ENCODE results near the gene TIMM17A.

The TIMM17A gene

GRCh38 chr1:201984446-201984845 is 29.1 kb downstream of the TIMM17A start:
- Histone ChIP-seq H3K4me1 (ENCODE audit: insufficient read depth, insufficient read length) (peaks cover 3% of the 10 kb centered on the region), H3K9me3 (ENCODE audit: insufficient read depth, low read length) (no peaks in the 10 kb centered on the region), H3K9ac (ENCODE audit: insufficient read length, low read depth) (peak overlapping the region; percentile 17), H3K4me3 (ENCODE audit: insufficient read length, low read depth) (no peak overlapping the region), H3K36me3 (ENCODE audit: insufficient read depth, insufficient read length, low read length) (peaks cover 29% of the 10 kb centered on the region), H3K27me3 (ENCODE audit: insufficient read depth, insufficient read length) (peaks cover 13% of the 10 kb centered on the region)
- no peak for DNase-seq (ENCODE audit: low read depth, low spot score)
- TF ChIP-seq ZNF274 (IDR thresholded peaks at IDR 0.05; ENCODE audit: low read depth, low read length) (no peak), YY1 (IDR thresholded peaks at IDR 0.05; ENCODE audit: insufficient read depth, insufficient read length) (no peak), SUZ12 (IDR thresholded peaks at IDR 0.05; ENCODE audit: extremely low read depth, insufficient read depth, insufficient read length) (no peak)

GRCh38 chr1:201985355-201985754 is 30.1 kb downstream of the TIMM17A start:
- Histone ChIP-seq H3K9me3 (ENCODE audit: insufficient read depth, low read length) (no peaks in the 10 kb centered on the region), H3K9ac (ENCODE audit: insufficient read length, low read depth) (no peak overlapping the region), H3K4me1 (ENCODE audit: insufficient read depth, insufficient read length) (peaks cover 3% of the 10 kb centered on the region), H3K36me3 (ENCODE audit: insufficient read depth, insufficient read length, low read length) (peaks cover 37% of the 10 kb centered on the region), H3K27me3 (ENCODE audit: insufficient read depth, insufficient read length) (peaks cover 13% of the 10 kb centered on the region), H3K4me3 (ENCODE audit: insufficient read length, low read depth) (no peak overlapping the region)
- TF ChIP-seq YY1 (IDR thresholded peaks at IDR 0.05; ENCODE audit: insufficient read depth, insufficient read length) (no peak), SUZ12 (IDR thresholded peaks at IDR 0.05; ENCODE audit: extremely low read depth, insufficient read depth, insufficient read length) (no peak), ZNF274 (IDR thresholded peaks at IDR 0.05; ENCODE audit: low read depth, low read length) (no peak)
- DNase-seq (ENCODE audit: low read depth, low spot score): no peak

- peaks cover 64% of the 10 kb centered on the region for H3K36me3 ChIP-seq (ENCODE audit: insufficient read depth, insufficient read length, low read length)
- no peaks in the 10 kb centered on the region for H3K9me3 ChIP-seq (ENCODE audit: insufficient read depth, low read length)
- no peaks in the 10 kb centered on the region for H3K4me1 ChIP-seq (ENCODE audit: insufficient read depth, insufficient read length)
- TF ChIP-seq YY1 (IDR thresholded peaks at IDR 0.05; ENCODE audit: insufficient read depth, insufficient read length): no peak
- TF ChIP-seq SUZ12 (IDR thresholded peaks at IDR 0.05; ENCODE audit: extremely low read depth, insufficient read depth, insufficient read length): no peak
- TF ChIP-seq ZNF274 (IDR thresholded peaks at IDR 0.05; ENCODE audit: low read depth, low read length): no peak
- H3K27me3 ChIP-seq (ENCODE audit: insufficient read depth, insufficient read length): no peaks in the 10 kb centered on the region
- DNase-seq (ENCODE audit: low read depth, low spot score): no peak
- no peak overlapping the region for H3K9ac ChIP-seq (ENCODE audit: insufficient read length, low read depth)
- no peak overlapping the region for H3K4me3 ChIP-seq (ENCODE audit: insufficient read length, low read depth)
Observed at GRCh38 chr1:201988601-201989000, 33.3 kb downstream of the TIMM17A start.

- TF ChIP-seq ZNF274 (IDR thresholded peaks at IDR 0.05; ENCODE audit: low read depth, low read length) (no peak), YY1 (IDR thresholded peaks at IDR 0.05; ENCODE audit: insufficient read depth, insufficient read length) (no peak), SUZ12 (IDR thresholded peaks at IDR 0.05; ENCODE audit: extremely low read depth, insufficient read depth, insufficient read length) (no peak)
- Histone ChIP-seq H3K9me3 (ENCODE audit: insufficient read depth, low read length) (no peaks in the 10 kb centered on the region), H3K36me3 (ENCODE audit: insufficient read depth, insufficient read length, low read length) (peaks cover 68% of the 10 kb centered on the region), H3K4me3 (ENCODE audit: insufficient read length, low read depth) (no peak overlapping the region), H3K4me1 (ENCODE audit: insufficient read depth, insufficient read length) (no peaks in the 10 kb centered on the region), H3K27me3 (ENCODE audit: insufficient read depth, insufficient read length) (no peaks in the 10 kb centered on the region), H3K9ac (ENCODE audit: insufficient read length, low read depth) (no peak overlapping the region)
- DNase-seq (ENCODE audit: low read depth, low spot score): no peak
Observed at GRCh38 chr1:201989354-201990128, 34.2 kb downstream of the TIMM17A start.

DNA sequence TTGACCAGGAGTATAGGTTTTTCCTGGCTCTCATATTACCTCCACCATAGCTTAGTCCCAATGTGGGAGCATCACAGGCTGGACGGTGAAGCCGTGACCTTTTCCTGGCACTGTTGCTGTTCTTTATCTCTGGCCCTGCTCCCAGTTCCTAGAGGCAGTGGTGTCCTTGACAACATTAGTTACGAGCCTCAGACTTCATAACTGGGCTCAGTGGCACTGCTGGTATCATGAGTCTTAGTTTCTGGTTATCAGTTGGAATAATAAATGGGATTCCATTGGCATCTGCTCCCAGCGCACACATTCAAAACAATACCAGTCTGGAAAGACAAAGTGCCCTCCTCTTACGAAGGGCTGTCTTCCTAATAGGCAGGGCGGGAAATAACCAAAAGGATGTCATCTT is 35.1 kb downstream of the TIMM17A start:
- TF ChIP-seq YY1 (IDR thresholded peaks at IDR 0.05; ENCODE audit: insufficient read depth, insufficient read length) (no peak), SUZ12 (IDR thresholded peaks at IDR 0.05; ENCODE audit: extremely low read depth, insufficient read depth, insufficient read length) (no peak), ZNF274 (IDR thresholded peaks at IDR 0.05; ENCODE audit: low read depth, low read length) (no peak)
- peaks cover 76% of the 10 kb centered on the region for H3K36me3 ChIP-seq (ENCODE audit: insufficient read depth, insufficient read length, low read length)
- no peak overlapping the region for H3K9ac ChIP-seq (ENCODE audit: insufficient read length, low read depth)
- DNase-seq (ENCODE audit: low read depth, low spot score): no peak
- no peaks in the 10 kb centered on the region for H3K27me3 ChIP-seq (ENCODE audit: insufficient read depth, insufficient read length)
- no peaks in the 10 kb centered on the region for H3K9me3 ChIP-seq (ENCODE audit: insufficient read depth, low read length)
- H3K4me3 ChIP-seq (ENCODE audit: insufficient read length, low read depth): no peak overlapping the region
- H3K4me1 ChIP-seq (ENCODE audit: insufficient read depth, insufficient read length): no peaks in the 10 kb centered on the region

GRCh38 chr1:201999625-202000238 is 44.4 kb downstream of the TIMM17A start:
- Histone ChIP-seq H3K9ac (ENCODE audit: insufficient read length, low read depth) (no peak overlapping the region), H3K36me3 (ENCODE audit: insufficient read depth, insufficient read length, low read length) (peaks cover 87% of the 10 kb centered on the region), H3K27me3 (ENCODE audit: insufficient read depth, insufficient read length) (no peaks in the 10 kb centered on the region), H3K9me3 (ENCODE audit: insufficient read depth, low read length) (no peaks in the 10 kb centered on the region), H3K4me3 (ENCODE audit: insufficient read length, low read depth) (no peak overlapping the region), H3K4me1 (ENCODE audit: insufficient read depth, insufficient read length) (peaks cover 3% of the 10 kb centered on the region)
- TF ChIP-seq YY1 (IDR thresholded peaks at IDR 0.05; ENCODE audit: insufficient read depth, insufficient read length): no peak
- no peak for TF ChIP-seq ZNF274 (IDR thresholded peaks at IDR 0.05; ENCODE audit: low read depth, low read length)
- no peak for TF ChIP-seq SUZ12 (IDR thresholded peaks at IDR 0.05; ENCODE audit: extremely low read depth, insufficient read depth, insufficient read length)
- peak; percentile 79 for DNase-seq (ENCODE audit: low read depth, low spot score)

GRCh38 chr1:202002507-202002906 is 47.2 kb downstream of the TIMM17A start:
- TF ChIP-seq SUZ12 (IDR thresholded peaks at IDR 0.05; ENCODE audit: extremely low read depth, insufficient read depth, insufficient read length) (no peak), YY1 (IDR thresholded peaks at IDR 0.05; ENCODE audit: insufficient read depth, insufficient read length) (no peak), ZNF274 (IDR thresholded peaks at IDR 0.05; ENCODE audit: low read depth, low read length) (no peak)
- Histone ChIP-seq H3K36me3 (ENCODE audit: insufficient read depth, insufficient read length, low read length) (peaks cover 77% of the 10 kb centered on the region), H3K4me3 (ENCODE audit: insufficient read length, low read depth) (no peak overlapping the region), H3K4me1 (ENCODE audit: insufficient read depth, insufficient read length) (peaks cover 10% of the 10 kb centered on the region), H3K9ac (ENCODE audit: insufficient read length, low read depth) (no peak overlapping the region), H3K9me3 (ENCODE audit: insufficient read depth, low read length) (no peaks in the 10 kb centered on the region), H3K27me3 (ENCODE audit: insufficient read depth, insufficient read length) (no peaks in the 10 kb centered on the region)
- DNase-seq (ENCODE audit: low read depth, low spot score): no peak

Data from NT2/D1 (cell line).